Stimulated activated CD8-positive, alpha-beta memory T cell treated with anti-CD3 and anti-CD28 coated beads, Interleukin-2, amount 100 ng/mL, for 48 hours (primary cell): ENCODE data around the gene R3HDM4.
"Not testable (repeated sequence)": the region's sequence is repeated elsewhere in the genome, so short reads cannot be mapped to it uniquely, and the experiment has no call there.

Source experiments
- DNase-seq, 2 donors: peaks; one replicate each; pipeline ENCODE4 v3.0.0-alpha.2; 2020; ENCODE audit warnings: low read depth in 2 of 2

R3HDM4 gene

GRCh38 chr19:877992-878660 lies 34.9 kb downstream of the R3HDM4 start:
- DNase-seq, result not testable (repeated sequence)

- no peak for DNase-seq
Observed at GRCh38 chr19:876780-877314, 36.2 kb downstream of the R3HDM4 start.

- DNase-seq, result no peak
Observed at GRCh38 chr19:876089-876488, 36.9 kb downstream of the R3HDM4 start.

- DNase-seq, result no peak
Observed at GRCh38 chr19:875265-875879, 37.6 kb downstream of the R3HDM4 start.

GRCh38 chr19:873561-874041 lies 39.4 kb downstream of the R3HDM4 start:
- no peak for DNase-seq

GRCh38 chr19:873084-873483 lies 39.9 kb downstream of the R3HDM4 start:
- DNase-seq, result peak; percentile 58 to 59

GRCh38 chr19:872266-872951 lies 40.6 kb downstream of the R3HDM4 start:
- peak; percentile 66 to 83 for DNase-seq

GRCh38 chr19:871446-872265 lies 41.4 kb downstream of the R3HDM4 start:
- DNase-seq, result no peak

- no peak for DNase-seq
Observed at GRCh38 chr19:870963-871401, 42.0 kb downstream of the R3HDM4 start.

- DNase-seq, result no peak
Observed at GRCh38 chr19:870314-870713, 42.7 kb downstream of the R3HDM4 start.

GRCh38 chr19:869245-870177 lies 43.5 kb downstream of the R3HDM4 start:
- no peak for DNase-seq

GRCh38 chr19:868458-869244 lies 44.4 kb downstream of the R3HDM4 start:
- no peak for DNase-seq

GRCh38 chr19:867855-868457 lies 45.1 kb downstream of the R3HDM4 start:
- DNase-seq, result no peak

GRCh38 chr19:867301-867793 lies 45.7 kb downstream of the R3HDM4 start:
- DNase-seq, result no peak

- no peak for DNase-seq
Observed at GRCh38 chr19:866769-867300, 46.2 kb downstream of the R3HDM4 start.

GRCh38 chr19:863315-863620 lies 49.8 kb downstream of the R3HDM4 start:
- DNase-seq, result no peak

- DNase-seq, result peak; percentile 59 to 78
Observed at GRCh38 chr19:862581-863314, 50.3 kb downstream of the R3HDM4 start.
